HG03060 (cell line): Measurements from ENCODE around the gene TMEM132D.

ENCODE experiments used
- ATAC-seq: cut with Tn5 transposase; IDR thresholded peaks from one replicate; pipeline ENCODE4 v1.9.1; 2021; ENCODE audit warnings: low read depth, moderate number of reproducible peaks; ENCODE audit not compliant: unreplicated experiment

The TMEM132D gene

DNA sequence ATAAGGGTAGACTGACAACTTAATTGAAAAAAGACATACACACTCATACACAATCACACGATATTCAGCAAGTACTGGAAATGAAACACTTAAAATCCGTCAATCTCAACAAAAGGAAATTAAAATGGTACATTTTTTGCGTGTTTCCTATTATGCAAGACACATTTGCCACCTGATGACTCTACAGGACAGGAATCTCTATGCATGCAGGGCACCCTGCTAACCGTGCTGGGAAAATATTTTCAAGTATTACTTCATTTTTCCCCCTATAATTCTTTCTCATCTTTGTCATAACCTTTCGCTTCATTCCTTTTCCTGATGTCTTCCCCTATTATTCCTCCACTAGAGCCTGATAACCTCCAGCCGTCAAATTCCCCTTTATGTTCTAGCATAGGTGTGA lies 150.2 kb downstream of the TMEM132D start:
- no peak for ATAC-seq

DNA sequence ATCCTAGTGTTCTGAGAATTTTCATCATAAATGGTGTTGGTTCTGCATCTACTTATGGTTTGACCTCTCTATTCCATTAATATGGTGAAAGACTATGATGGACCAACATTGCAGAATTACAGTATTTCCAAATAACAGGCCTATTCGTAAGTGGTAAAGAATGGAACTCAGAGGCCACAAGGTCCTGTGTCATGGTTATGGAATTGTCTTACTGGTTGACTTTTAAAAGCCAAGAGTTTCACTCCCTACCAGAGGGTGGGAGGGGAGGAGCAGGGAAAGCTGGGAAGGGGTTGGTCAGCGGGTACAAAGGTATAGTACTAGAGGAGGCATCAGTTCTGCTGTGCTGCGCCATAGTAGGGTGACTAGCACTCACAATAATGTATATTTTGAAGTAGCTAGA lies 153.4 kb downstream of the TMEM132D start:
- no peak for ATAC-seq

DNA sequence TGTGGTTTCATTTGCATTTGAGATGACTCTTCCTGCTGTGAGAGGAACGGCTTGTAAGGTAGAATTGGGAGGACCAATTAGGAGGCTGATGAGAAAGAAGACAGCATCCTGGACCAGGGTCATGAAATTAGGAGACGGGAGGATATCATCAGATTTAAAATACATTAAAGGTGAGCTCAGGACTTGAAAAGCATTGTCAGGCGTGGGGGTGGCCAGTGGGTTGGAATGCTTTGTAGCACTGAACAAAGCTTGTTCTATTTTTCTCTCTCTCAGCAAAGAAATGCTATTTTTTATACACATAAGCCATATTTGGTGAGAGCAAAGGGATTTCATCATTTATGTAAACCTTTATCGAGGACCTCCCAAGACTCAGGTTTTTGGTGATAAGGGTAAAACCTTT lies 157.5 kb downstream of the TMEM132D start:
- no peak for ATAC-seq

DNA sequence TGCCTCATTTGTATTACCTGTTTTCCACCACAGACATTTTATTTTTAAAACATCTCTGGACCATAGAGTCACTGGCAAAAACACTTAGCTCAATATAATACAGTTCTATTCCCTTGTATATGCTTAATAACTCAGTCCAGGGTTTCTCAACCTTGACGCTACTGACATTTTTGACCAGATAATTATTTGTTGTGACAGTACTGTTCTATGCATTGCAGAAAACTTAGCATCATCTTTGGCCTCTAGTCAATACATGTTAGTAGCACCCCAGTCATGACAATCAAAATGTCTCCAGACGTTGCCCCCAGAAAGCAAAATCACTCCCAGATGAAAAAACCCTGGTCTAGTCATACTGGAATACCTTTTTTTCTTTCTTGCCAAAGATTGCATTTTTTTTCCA lies 174.7 kb downstream of the TMEM132D start:
- no peak for ATAC-seq

DNA sequence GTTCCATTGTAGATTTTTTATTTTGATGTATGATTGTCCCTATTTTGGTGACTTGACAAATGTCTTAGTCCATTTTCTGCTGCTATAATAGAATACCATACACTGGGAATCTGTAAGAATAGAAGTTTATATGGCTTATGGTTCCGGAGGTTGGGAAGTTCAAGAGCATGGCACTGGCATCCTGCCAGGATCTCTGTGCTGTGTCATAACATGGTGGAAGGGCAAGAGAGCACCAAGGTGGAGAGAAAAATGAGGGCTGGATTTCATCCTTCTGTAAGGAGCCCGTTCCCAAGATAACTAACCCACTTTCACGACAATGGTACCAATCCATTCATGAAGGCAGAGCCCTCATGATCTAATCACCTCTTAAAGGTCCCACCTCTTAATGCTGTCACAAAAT lies 176.7 kb downstream of the TMEM132D start:
- ATAC-seq: no peak

DNA sequence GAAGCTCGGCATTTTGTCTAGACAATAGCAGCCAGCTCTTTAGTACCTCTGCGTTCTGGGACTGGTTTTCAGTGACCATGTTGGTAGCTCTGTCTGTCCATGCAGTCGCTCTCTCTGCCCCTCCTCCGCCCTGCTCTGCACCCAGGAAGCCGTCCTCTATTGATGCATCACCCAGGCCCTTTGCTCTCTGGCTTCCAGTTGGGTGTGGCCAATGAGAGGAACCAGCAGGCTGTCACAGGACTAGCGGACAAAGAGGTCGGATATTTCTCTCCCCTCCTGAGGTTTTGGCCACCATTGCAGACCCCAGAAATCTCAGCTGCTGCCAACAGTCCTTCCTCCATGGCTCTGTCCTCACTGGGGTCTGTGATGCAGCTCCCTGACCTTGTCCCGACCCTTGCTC lies 180.6 kb downstream of the TMEM132D start:
- ATAC-seq: no peak

DNA sequence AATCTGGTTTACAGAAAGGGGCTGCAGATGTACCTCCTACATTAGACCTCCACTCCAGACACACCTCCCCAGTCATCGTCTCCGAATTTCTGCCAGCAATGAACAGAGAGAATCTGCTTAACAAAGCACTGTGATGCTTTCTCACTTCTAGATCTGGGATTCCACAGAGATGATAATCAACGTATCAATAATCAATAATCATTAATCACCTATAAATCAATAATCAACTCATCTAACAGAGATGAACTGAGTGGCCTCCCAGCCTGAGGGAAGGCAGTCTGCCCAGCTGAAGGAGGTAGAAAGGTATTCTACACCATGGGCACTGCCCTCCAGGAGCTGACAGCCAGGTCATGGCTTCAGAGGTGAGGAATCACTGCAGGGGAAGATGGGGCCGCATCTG lies 183.2 kb downstream of the TMEM132D start:
- ATAC-seq: no peak

DNA sequence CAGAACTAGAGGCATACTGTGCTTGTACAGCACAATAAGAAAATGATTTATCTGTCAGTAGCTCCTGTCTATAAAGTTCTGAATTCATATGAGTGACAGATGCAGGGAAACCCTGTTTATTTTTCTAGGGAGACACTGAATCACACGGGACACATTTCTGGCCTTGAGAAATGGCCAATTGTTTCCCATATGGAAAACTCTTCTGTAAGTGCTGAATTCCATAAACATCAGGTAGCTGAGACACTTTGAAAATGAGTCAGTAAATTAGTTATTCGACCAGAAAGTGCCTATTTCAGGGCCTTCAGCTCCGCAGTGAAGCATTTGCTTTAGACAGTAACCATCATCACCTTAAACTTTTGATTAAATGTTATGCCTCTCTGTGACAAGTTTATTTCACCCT lies 184.4 kb downstream of the TMEM132D start:
- no peak for ATAC-seq

DNA sequence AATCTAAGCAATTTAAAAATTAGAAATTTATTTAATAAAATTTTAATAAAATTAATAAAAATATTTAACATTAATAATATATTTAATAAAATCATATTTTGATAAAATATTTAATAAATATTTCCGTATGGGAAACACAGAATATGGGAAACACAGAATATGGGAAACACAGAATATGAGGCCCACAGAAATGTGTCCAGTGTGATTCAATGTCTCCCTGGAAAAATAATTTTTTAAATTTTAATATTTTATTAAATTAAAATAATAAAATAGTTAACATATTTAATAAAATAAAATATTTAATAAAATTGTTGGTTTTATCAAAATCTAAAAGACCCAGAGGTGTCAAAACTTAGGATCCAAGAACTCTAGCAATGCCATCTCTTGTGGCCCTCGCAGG lies 186.4 kb downstream of the TMEM132D start:
- ATAC-seq: no peak

DNA sequence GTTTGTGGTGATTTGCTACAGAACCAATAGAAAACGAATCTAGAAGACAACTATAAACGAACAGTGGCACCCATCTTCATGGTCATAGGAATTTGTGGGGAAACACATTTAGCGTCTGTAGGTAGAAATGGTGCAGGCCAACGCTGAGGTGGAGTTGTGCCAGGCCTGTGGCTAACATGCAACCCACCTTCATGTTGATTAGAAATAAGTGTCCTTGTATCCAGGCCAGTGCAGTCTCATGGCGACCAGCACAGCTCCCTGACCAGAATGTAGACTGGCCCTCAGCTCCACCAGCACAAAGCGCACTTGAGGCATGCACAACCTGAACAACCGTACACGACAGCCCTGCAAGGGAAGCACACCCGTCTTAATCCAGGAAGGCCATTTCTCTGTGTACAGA lies 187.0 kb downstream of the TMEM132D start:
- ATAC-seq: no peak

DNA sequence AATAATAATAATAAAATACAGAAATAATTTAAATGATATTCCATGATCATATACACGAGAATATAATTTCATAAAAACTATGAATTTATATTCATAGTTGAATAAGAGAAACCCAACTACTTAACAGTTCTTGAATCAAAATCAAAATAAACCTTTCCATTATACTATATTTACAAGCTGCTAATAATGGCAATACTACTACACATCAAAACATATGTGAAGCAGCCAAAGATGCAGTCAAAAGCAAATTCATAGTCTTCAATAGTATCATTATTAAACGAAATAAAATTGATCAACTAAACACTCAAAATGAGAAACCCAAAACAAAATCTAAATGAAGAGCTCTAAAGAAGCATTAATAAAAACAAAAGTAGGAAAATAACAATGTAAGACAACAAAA lies 197.1 kb downstream of the TMEM132D start:
- no peak for ATAC-seq

DNA sequence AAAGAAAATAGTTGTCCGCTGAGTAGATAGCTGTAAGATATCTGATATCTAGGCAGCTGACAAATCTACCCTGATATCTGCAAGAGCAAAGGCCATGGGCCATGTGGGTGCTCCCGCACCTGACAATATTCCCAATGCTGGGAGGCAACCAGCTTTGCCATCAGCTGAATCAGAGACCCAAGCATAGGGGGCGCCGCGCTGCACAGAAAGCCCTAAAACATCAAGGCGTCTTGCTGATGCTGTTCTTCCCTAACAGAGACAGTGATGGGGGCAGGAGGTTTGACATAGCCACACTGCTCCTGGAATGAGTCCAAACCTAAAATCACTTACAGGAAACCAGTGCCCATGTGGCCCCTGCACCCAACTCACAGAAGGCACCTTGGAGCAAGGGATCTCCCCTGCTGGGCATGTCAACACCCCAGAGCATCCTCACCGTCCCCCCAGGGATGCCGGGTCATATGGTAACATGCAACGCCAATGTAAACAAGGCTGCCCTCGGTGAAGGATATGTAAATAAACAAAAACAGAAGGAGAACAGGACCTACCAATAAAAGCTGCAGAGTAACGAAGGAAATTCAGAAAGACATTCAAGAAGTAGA lies 199.5 kb downstream of the TMEM132D start:
- no peak for ATAC-seq

DNA sequence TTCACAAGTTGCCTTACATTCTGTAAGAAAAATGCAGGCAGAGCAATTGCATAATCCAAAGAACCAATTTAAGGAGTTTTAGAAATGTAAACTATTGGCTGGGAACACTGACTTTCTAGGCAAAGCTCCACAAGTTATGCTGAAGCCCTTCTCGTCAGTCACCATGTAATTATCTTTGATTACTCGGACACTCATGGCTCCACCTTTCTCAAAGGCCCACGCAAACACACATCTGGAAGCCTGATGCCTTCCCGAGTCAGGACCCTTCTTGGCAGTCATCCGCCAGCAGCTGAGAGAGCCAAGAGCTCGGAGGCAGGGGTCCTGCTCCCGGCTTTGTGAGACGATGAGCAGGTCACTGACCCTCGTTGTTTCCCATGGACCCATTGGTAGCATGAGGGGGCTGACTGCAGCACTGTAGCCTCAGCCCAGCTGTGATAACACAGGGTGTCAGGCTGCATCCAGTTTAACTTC lies 202.2 kb downstream of the TMEM132D start:
- ATAC-seq: no peak

DNA sequence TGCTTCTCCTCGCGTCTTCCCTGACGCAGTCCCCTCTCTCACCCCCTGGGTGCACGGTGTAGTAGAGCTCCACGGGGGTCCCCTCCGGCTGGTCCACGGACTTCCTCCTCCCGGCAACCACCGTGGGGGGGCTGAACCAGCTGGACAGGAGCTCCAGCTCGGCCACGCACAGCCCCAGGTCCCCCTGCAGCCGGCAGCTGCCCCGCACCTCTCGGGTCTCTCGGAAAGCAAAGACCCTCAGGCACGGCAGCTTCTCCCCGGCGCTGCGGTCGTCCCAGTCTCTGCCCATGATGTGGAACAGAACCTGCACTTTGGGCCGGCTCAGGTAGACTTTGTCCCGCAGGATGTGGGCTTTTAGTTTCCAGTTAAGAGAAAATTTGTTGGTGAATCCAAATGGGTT lies 203.8 kb downstream of the TMEM132D start:
- no peak for ATAC-seq

DNA sequence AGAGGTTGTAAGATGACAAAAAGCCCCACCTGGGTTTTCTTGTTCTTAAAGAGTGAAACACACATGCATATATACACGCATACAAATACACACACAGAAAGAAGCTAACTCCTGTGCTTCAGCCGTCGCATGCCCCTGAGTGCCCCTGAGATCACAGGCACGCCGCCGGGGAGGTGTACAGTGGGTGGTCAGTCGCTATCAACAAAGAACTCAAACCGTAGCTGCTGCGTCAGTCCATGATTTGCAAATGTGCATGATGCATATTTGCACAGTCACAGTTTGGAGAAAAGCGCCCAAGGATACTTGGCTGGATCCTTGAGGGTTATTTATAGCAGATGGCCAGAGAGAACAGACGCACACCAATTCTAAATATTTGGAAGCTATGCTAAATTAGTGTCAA lies 206.9 kb downstream of the TMEM132D start:
- no peak for ATAC-seq

DNA sequence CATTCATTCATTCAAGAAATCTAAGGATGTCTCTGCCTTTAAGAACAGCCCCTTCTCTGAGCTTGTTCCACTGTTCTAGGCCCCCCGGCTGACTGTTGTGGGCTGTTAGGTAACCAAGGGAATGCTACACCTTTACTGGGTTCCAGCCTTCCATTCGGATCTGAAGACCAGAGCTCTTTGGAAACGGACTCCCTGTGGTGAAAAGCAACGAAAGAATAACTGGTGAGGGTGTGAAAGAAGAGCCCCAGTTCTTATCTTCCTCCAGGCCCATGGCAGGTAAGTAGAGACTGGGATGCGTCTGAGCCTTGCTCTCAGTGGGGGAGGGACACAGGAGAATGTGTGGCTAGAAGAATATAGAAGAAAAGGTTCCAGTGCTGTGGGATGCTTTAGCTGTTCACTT lies 207.4 kb downstream of the TMEM132D start:
- ATAC-seq: no peak

DNA sequence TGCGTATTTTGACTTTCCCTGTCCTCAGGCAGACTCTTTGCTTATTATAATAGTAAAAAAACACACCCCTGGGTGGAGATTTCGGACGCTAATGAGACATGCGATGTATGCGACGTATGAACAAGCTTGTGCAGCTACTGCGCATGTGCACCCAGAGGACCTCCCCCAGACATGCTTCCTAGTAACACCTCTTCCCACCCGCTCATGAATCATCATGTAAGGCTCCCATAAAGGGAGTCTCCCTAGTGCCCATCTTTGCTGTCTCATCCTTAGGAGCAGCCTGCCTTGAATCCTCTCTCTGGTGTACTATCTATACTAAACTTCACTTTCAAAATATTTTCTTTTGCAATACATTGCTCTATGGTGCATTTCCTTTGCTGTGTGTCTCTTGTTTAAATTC lies 210.1 kb downstream of the TMEM132D start:
- ATAC-seq: no peak

DNA sequence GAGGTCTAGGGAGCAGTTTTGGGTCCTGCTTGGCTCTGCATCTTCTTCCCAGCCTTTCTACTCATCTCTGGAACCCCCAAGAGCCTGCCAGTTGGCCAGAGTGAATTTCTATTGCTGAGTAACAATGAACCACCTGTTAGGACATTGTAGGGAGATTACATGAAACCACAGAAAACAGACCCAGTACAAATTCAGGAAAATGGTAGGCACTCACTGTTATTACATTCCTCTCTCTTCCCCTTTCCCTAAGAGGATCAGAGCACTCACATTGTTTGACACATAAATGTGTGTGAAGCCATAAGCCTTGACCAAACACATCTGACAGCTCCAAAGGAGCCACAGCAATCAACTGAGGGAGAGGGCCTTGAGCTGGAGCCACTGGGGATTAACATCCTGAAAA lies 216.1 kb downstream of the TMEM132D start:
- ATAC-seq: no peak

DNA sequence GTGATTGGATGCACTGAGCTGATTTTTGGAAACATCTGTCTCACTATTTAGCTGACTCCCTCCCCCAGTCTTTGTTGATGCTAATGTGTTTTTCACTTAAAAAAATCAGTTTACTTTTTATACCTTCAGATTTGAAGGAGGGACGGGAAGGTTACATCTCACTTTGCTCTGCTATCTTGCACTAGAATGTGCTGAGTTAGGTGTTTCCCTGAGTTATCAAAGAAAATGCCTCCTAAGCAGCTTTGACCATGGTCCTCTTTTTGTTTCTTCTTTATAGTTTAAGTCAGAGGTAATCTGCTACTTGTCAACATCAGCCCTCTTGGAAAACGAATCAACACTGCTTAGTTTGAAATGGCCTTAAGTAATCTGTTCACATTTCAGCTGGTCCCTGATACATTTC lies 222.0 kb downstream of the TMEM132D start:
- no peak for ATAC-seq

DNA sequence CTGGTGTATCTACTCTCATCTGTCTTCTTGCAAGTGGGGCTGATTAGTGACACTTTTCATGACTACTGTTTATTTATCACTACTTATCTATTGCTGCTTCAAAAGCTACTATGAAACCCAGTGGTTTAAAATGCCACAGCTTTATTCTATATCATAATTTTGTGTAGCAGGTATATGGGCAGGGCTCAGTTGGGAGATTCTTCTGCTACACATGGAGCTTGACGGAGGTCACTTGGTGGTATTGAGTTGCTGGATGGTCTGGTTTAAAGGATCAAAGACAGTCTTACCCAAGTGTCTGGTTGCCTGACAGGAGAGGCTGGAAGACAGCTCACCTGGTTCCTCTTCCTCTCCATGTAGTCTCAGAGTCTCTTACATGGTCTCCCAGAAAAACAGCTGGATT lies 222.7 kb downstream of the TMEM132D start:
- no peak for ATAC-seq

DNA sequence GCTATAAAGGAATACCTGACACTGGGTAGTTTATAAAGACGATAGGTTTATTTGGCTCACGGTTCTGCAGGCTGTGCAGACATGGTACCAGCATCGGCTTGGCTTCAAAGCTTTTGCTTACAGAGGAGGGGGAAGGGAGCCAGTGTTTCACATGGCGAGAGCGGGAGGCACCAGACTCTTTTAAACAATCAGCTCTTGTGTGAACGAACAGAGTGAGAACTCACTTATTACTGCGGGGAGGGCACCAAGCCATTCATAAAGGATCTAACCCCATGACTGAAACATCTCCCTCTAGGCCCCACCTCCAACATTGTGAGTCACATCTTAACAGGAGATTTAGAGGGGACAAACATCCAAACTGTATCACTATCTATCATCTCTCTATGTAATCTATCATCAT lies 227.4 kb downstream of the TMEM132D start:
- no peak for ATAC-seq

DNA sequence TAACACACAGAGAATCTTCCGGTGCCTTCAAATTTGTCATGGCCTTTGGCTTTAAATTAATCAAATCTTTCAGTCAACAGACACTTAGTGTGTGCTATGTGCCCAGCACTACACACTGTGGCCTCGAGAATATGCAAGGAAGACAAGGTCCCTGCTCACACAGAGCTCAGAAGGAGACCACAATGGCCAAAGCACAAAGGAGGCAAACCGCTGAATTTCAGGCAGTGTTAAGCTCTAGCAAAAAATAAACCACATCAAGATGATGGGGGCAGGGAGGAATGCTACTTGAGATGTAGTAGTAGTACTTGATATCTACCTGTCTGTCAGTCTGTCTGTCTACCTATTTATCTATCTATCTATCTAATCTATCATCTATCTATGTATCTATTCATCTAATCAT lies 227.9 kb downstream of the TMEM132D start:
- no peak for ATAC-seq

DNA sequence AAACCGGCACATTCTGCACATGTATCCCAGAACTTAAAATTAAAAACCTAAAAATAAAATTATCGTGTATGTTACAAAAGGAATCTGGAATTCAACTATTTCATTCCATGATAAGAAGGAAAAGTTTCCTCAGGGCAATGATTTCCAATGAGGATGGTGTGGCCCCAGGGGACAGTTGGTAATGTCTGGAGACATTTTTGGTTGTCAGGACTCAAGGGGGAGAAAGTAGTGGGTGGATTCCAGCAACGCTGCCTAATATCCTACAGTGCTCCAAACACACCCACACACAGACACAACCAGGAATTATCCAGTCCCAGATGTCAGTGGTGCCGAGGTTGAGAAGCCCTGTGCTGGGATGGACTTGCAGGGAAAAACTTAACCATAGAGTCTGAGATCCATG lies 228.3 kb downstream of the TMEM132D start:
- no peak for ATAC-seq
